GM19240 (cell line): ENCODE data around the gene GMDS.

Source experiments
- DNase-seq: peaks from one replicate; pipeline ENCODE4 v3.0.0; 2011; ENCODE audit warnings: low spot score; ENCODE audit not compliant: insufficient read length

Gene GMDS

GRCh38 chr6:1633366-1634021 lies 611.9 kb downstream of the GMDS start:
- no peak for DNase-seq

GRCh38 chr6:1631251-1631650 lies 614.2 kb downstream of the GMDS start:
- DNase-seq: no peak

GRCh38 chr6:1630771-1631217 lies 614.6 kb downstream of the GMDS start:
- DNase-seq: no peak

GRCh38 chr6:1630212-1630770 lies 615.1 kb downstream of the GMDS start:
- no peak for DNase-seq

- no peak for DNase-seq
Observed at GRCh38 chr6:1629316-1629715, 616.1 kb downstream of the GMDS start.

- DNase-seq: no peak
Observed at GRCh38 chr6:1627827-1628560, 617.4 kb downstream of the GMDS start.

- no peak for DNase-seq
Observed at GRCh38 chr6:1626481-1626880, 618.9 kb downstream of the GMDS start.

- no peak for DNase-seq
Observed at GRCh38 chr6:1625794-1626435, 619.5 kb downstream of the GMDS start.

GRCh38 chr6:1624851-1625781 lies 620.3 kb downstream of the GMDS start:
- no peak for DNase-seq

- DNase-seq: no peak
Observed at GRCh38 chr6:1624058-1624850, 621.2 kb downstream of the GMDS start.

GRCh38 chr6:1623769-1624057 lies 621.7 kb downstream of the GMDS start:
- DNase-seq: no peak

- no peak for DNase-seq
Observed at GRCh38 chr6:1622851-1623768, 622.3 kb downstream of the GMDS start.

GRCh38 chr6:1622220-1622850 lies 623.1 kb downstream of the GMDS start:
- no peak for DNase-seq

- DNase-seq: no peak
Observed at GRCh38 chr6:1621070-1621701, 624.2 kb downstream of the GMDS start.

- no peak for DNase-seq
Observed at GRCh38 chr6:1620504-1621069, 624.8 kb downstream of the GMDS start.

- DNase-seq: no peak
Observed at GRCh38 chr6:1619673-1620503, 625.5 kb downstream of the GMDS start.

GRCh38 chr6:1619098-1619672 lies 626.2 kb downstream of the GMDS start:
- DNase-seq: no peak
